H1 (cell line): Measurements from ENCODE around the gene OR5C1. TPM values are rescaled to one million over a fixed set of nuclear protein-coding genes. Genes with fewer than 3 reads are reported as not detected.
"Not testable (repeated sequence)": the region's sequence is repeated elsewhere in the genome, so short reads cannot be mapped to it uniquely, and the experiment has no call there.

Source experiments
- CTCF ChIA-PET: fragments of 300-600 bp; sonication (Branson Sonifier 250); formaldehyde crosslinking; loops from one replicate; lab custom pipeline; 2021; ENCODE audit not compliant: partially characterized antibody; lab: Charles Lee
- POLR2A ChIA-PET: fragments of 300-600 bp; sonication (Branson Sonifier 250); formaldehyde crosslinking; loops from one replicate; lab custom pipeline; 2021; ENCODE audit warnings: inconsistent platforms; ENCODE audit not compliant: partially characterized antibody; lab: Charles Lee
- DNase-seq, 2 experiments: peaks; one replicate each; pipeline versions ENCODE4 v3.0.0 to v3.0.0-alpha.2; 2010 to 2022; ENCODE audit warnings: low spot score in 2 of 2, low read depth in 1 of 2, mixed read lengths in 1 of 2
- FAIRE-seq: peaks from 2 replicates; lab custom pipeline; 2011; peaks lifted over from hg19 to GRCh38; lab: Jason Lieb, UNC
- H2AFZ ChIP-seq: 2 replicates; pipeline ENCODE4 v1.8.1; 2012; ENCODE audit warnings: low read length, inconsistent platforms
- H2AK5ac ChIP-seq: 2 replicates; pipeline ENCODE4 v1.6.1; 2013; ENCODE audit warnings: low read depth, low read length
- H2BK120ac ChIP-seq: replicated peaks from 2 replicates; pipeline ENCODE3; 2013; ENCODE audit warnings: low read depth, low read length, inconsistent platforms
- H2BK12ac ChIP-seq: 2 replicates; pipeline ENCODE4 v1.6.1; 2013; ENCODE audit warnings: low read depth, low read length
- H2BK15ac ChIP-seq: 2 replicates; pipeline ENCODE4 v1.6.1; 2013; ENCODE audit warnings: low read length
- H2BK20ac ChIP-seq: 2 replicates; pipeline ENCODE4 v1.6.1; 2013; ENCODE audit warnings: low read length
- H2BK5ac ChIP-seq: 2 replicates; pipeline ENCODE4 v1.6.1; 2013; ENCODE audit warnings: low read depth, low read length
- H3K14ac ChIP-seq: 2 replicates; pipeline ENCODE4 v1.6.1; 2013; ENCODE audit warnings: inconsistent platforms; ENCODE audit not compliant: insufficient read length
- H3K18ac ChIP-seq: 2 replicates; pipeline ENCODE4 v1.6.1; 2013; ENCODE audit warnings: low read length; ENCODE audit errors: extremely low read depth
- H3K23ac ChIP-seq: 2 replicates; pipeline ENCODE4 v1.6.1; 2013; ENCODE audit warnings: inconsistent platforms; ENCODE audit not compliant: insufficient read length
- H3K23me2 ChIP-seq: 2 replicates; pipeline ENCODE4 v1.6.1; 2013; ENCODE audit warnings: low read depth, low read length
- H3K27ac ChIP-seq: 2 replicates; pipeline ENCODE4 v1.6.1; 2011; ENCODE audit warnings: low read depth, low read length, inconsistent platforms
- H3K27me3 ChIP-seq, 4 experiments: replicated peaks in 1 of 4; 1 replicate in 1 of 4; 2 replicates in 3 of 4; pipeline versions ENCODE4 v1.6.1 to v1.8.1; 2011 to 2013; ENCODE audit warnings: low read length in 3 of 4, mild to moderate bottlenecking in 3 of 4, inconsistent platforms in 2 of 4, mixed read lengths in 2 of 4, moderate library complexity in 1 of 4; ENCODE audit not compliant: control insufficient read depth in 3 of 4, insufficient read depth in 3 of 4; ENCODE audit errors: extremely low read depth in 1 of 4
- H3K36me3 ChIP-seq, 4 experiments: 2 replicates each; pipeline versions ENCODE4 v1.6.1 to v1.8.1; 2011 to 2013; ENCODE audit warnings: mild to moderate bottlenecking in 4 of 4, low read length in 3 of 4, moderate library complexity in 2 of 4, control low read depth in 1 of 4, inconsistent platforms in 1 of 4; ENCODE audit not compliant: insufficient read depth in 4 of 4, control insufficient read depth in 2 of 4
- H3K4ac ChIP-seq: replicated peaks from 2 replicates; pipeline ENCODE3; 2013; ENCODE audit warnings: low read length, low read depth, mixed read lengths, inconsistent platforms; ENCODE audit not compliant: insufficient read length
- H3K4me1 ChIP-seq, 4 experiments: replicated peaks in 1 of 4; 1 replicate in 1 of 4; 2 replicates in 3 of 4; pipeline versions ENCODE4 v1.6.1 to v1.8.1; 2011 to 2013; ENCODE audit warnings: low read length in 3 of 4, inconsistent platforms in 2 of 4, mixed read lengths in 1 of 4; ENCODE audit not compliant: insufficient read depth in 4 of 4, control insufficient read depth in 3 of 4
- H3K4me2 ChIP-seq, 2 experiments: 2 replicates each; pipeline versions ENCODE4 v1.6.1 to v1.8.1; 2011 to 2013; ENCODE audit warnings: low read depth in 2 of 2, low read length in 2 of 2, control low read depth in 1 of 2, inconsistent platforms in 1 of 2, mild to moderate bottlenecking in 1 of 2; ENCODE audit not compliant: insufficient read depth in 1 of 2
- H3K4me3 ChIP-seq, 4 experiments: fragments of 200-600, 300-600 bp in 1 of 4; sonication (generic), shearing (Covaris generic), sonication (Bioruptor Twin) in 1 of 4; 2 replicates each; pipeline versions ENCODE4 v1.5.1 to v1.8.1; 2011 to 2016; ENCODE audit warnings: low read length in 4 of 4, low read depth in 3 of 4, control low read depth in 2 of 4, inconsistent platforms in 2 of 4, mild to moderate bottlenecking in 2 of 4, mixed read lengths in 1 of 4, moderate library complexity in 1 of 4; ENCODE audit not compliant: insufficient read depth in 2 of 4; ENCODE audit errors: extremely low read depth in 1 of 4
- H3K56ac ChIP-seq: replicated peaks from 2 replicates; pipeline ENCODE3; 2013; ENCODE audit warnings: low read depth, mild to moderate bottlenecking, mixed read lengths, low read length, inconsistent platforms; ENCODE audit not compliant: insufficient read length
- H3K79me1 ChIP-seq: 2 replicates; pipeline ENCODE4 v1.6.1; 2013; ENCODE audit warnings: low read depth, low read length, control low read depth
- H3K79me2 ChIP-seq, 2 experiments: 2 replicates each; pipeline versions ENCODE4 v1.6.1 to v1.8.1; 2012 to 2013; ENCODE audit warnings: low read length in 2 of 2, mild to moderate bottlenecking in 2 of 2, inconsistent platforms in 1 of 2; ENCODE audit not compliant: insufficient read depth in 2 of 2, control insufficient read depth in 1 of 2
- H3K9ac ChIP-seq, 4 experiments: replicated peaks in 1 of 4; 1 replicate in 1 of 4; 2 replicates in 3 of 4; pipeline versions ENCODE4 v1.6.1 to v1.8.1; 2011 to 2013; ENCODE audit warnings: low read depth in 3 of 4, low read length in 3 of 4, control low read depth in 2 of 4, mild to moderate bottlenecking in 2 of 4, moderate library complexity in 2 of 4, inconsistent platforms in 1 of 4; ENCODE audit errors: extremely low read depth in 1 of 4
- H3K9me3 ChIP-seq, 2 experiments: 2 replicates each; pipeline versions ENCODE4 v1.6.1 to v1.8.1; 2012 to 2013; ENCODE audit warnings: mild to moderate bottlenecking in 2 of 2, moderate library complexity in 2 of 2, control low read depth in 1 of 2, inconsistent platforms in 1 of 2, low read depth in 1 of 2, low read length in 1 of 2, mixed read lengths in 1 of 2; ENCODE audit not compliant: insufficient read depth in 2 of 2
- H4K20me1 ChIP-seq, 2 experiments: replicated peaks in 1 of 2; 2 replicates each; pipeline versions ENCODE3 to v1.8.1; 2011 to 2013; ENCODE audit warnings: inconsistent platforms in 2 of 2, low read length in 2 of 2, mild to moderate bottlenecking in 1 of 2; ENCODE audit not compliant: insufficient read depth in 2 of 2, control insufficient read depth in 1 of 2
- H4K5ac ChIP-seq: 2 replicates; pipeline ENCODE4 v1.6.1; 2013; ENCODE audit warnings: low read length, low read depth, mixed read lengths, inconsistent platforms; ENCODE audit not compliant: insufficient read length
- H4K8ac ChIP-seq: 2 replicates; pipeline ENCODE4 v1.8.0; 2013; ENCODE audit warnings: mild to moderate bottlenecking, moderate library complexity, low read length, inconsistent platforms; ENCODE audit not compliant: insufficient read depth; ENCODE audit errors: extremely low read depth
- H4K91ac ChIP-seq: replicated peaks from 2 replicates; pipeline ENCODE3; 2013; ENCODE audit warnings: low read length, mixed read lengths, inconsistent platforms; ENCODE audit not compliant: insufficient read length
- WGBS, 2 experiments: shearing (Covaris generic) in 1 of 2; methylation state at CpG; one replicate each; pipeline versions ENCODE4 v1.1.6 to v1.1.7; 2013 to 2015; ENCODE audit warnings: low lambda C conversion rate in 2 of 2, mixed read lengths in 2 of 2, inconsistent platforms in 1 of 2, low coverage in 1 of 2, missing lambda C conversion rate in 1 of 2; ENCODE audit not compliant: insufficient replicate concordance in 2 of 2, insufficient coverage in 1 of 2, insufficient read length in 1 of 2; ENCODE audit errors: extremely low coverage in 1 of 2, missing lambda C conversion rate in 1 of 2; 5-methylcytosine and 5-hydroxymethylcytosine counted together
- polyA plus RNA-seq, 7 experiments: library from polyadenylated mRNA; depleted of rRNA in 3 of 7; stranded (reverse) in 5 of 7; unstranded in 2 of 7; fragments of >200 nt in 5 of 7; fragments of 200-250 nt in 2 of 7; gene quantifications; 1 replicate in 5 of 7; 2 replicates in 1 of 7; 4 replicates in 1 of 7; pipeline versions ENCODE4 v1.2.1 to v1.2.3, GENCODE V29; 2011 to 2013; ENCODE audit warnings: missing spikeins in 2 of 7, mixed read lengths in 2 of 7
- total RNA-seq: library from RNA; stranded (reverse); fragmentation: NEBNext Ultra II Directional; extraction: Animal tissue kit (Norgen Biotek cat#: 25700); gene quantifications from 2 replicates; pipeline ENCODE4 v1.2.1, GENCODE V29; 2021

The OR5C1 gene
- total and polyA plus RNA-seq, 2 of the 8 experiments (the other 6 are each of a cell fraction or from before 2014, with no cell fraction given), result not detected

GRCh38 chr9:122809261-122809660 lies 20.5 kb downstream of the OR5C1 start:
- not testable (repeated sequence) for H3K23me2 ChIP-seq, H2BK120ac ChIP-seq, H2AK5ac ChIP-seq, H3K4ac ChIP-seq, DNase-seq, H4K5ac ChIP-seq, H3K27me3 ChIP-seq, H3K79me1 ChIP-seq, H3K56ac ChIP-seq, H3K23ac ChIP-seq, H4K91ac ChIP-seq, H3K27ac ChIP-seq, H3K4me3 ChIP-seq, H2AFZ ChIP-seq, H2BK12ac ChIP-seq, H2BK5ac ChIP-seq, H2BK20ac ChIP-seq, H3K79me2 ChIP-seq, H3K4me1 ChIP-seq, H4K20me1 ChIP-seq, H3K14ac ChIP-seq, H3K36me3 ChIP-seq, FAIRE-seq, H4K8ac ChIP-seq, H3K9ac ChIP-seq, H3K18ac ChIP-seq, H2BK15ac ChIP-seq, H3K4me2 ChIP-seq
- POLR2A ChIA-PET, result interaction anchor here (0.8 to 1.4 kb wide), 3 partner anchors 15 to 646 kb away, joined by 3 read pairs; no protein-coding TSS in a partner anchor
- CTCF ChIA-PET, result interaction anchor here (0.8 to 6.3 kb wide), 20 partner anchors 10 to 711 kb away, joined by 3 to 61 read pairs (median 4); partner anchors contain the start of gene OR5C1
- peaks cover 9 to 13% of the 10 kb centered on the region in 2 experiments for H3K9me3 ChIP-seq
- 73% methylated on average over 7 of the region's 7 CpGs; no CpG with 5 or more reads in 1 of the 2 experiments for WGBS, 2 experiments
